HG03521 (cell line): ENCODE results near the gene HES5.
"Not testable (repeated sequence)": the region's sequence is repeated elsewhere in the genome, so short reads cannot be mapped to it uniquely, and the experiment has no call there.

Experiments
- ATAC-seq: cut with Tn5 transposase; IDR thresholded peaks from one replicate; pipeline ENCODE4 v1.9.1; 2021; ENCODE audit warnings: mild to moderate bottlenecking, moderate library complexity; ENCODE audit not compliant: unreplicated experiment

The HES5 gene

GRCh38 chr1:2529784-2530512 is at the start of gene HES5:
HES5 (minus strand) TSS chr1:2530263; CDS start chr1:2530164, 99 bp downstream.
- no peak for ATAC-seq

GRCh38 chr1:2578758-2579118 is 48.7 kb upstream of the HES5 start:
- no peak for ATAC-seq

- peak; percentile 40 for ATAC-seq
These were observed 47.6 kb upstream of the HES5 start for GRCh38 chr1:2577565-2578075.

GRCh38 chr1:2575801-2576663 is 46.0 kb upstream of the HES5 start:
- no peak for ATAC-seq

GRCh38 chr1:2574350-2574749 is 44.3 kb upstream of the HES5 start:
- no peak for ATAC-seq

GRCh38 chr1:2573250-2573920 is 43.3 kb upstream of the HES5 start:
- no peak for ATAC-seq

GRCh38 chr1:2571348-2571747 is 41.3 kb upstream of the HES5 start:
- ATAC-seq = no peak

- ATAC-seq = no peak
These were observed 40.3 kb upstream of the HES5 start for GRCh38 chr1:2570332-2570731.

GRCh38 chr1:2569703-2570102 is 39.6 kb upstream of the HES5 start:
- not testable (repeated sequence) for ATAC-seq

GRCh38 chr1:2569060-2569459 is 39.0 kb upstream of the HES5 start:
- ATAC-seq = no peak

- ATAC-seq = not testable (repeated sequence)
These were observed 38.2 kb upstream of the HES5 start for GRCh38 chr1:2568187-2568816.

GRCh38 chr1:2567083-2567679 is 37.1 kb upstream of the HES5 start:
- no peak for ATAC-seq

GRCh38 chr1:2566101-2567045 is 36.3 kb upstream of the HES5 start:
- ATAC-seq = no peak

- ATAC-seq = no peak
These were observed 34.8 kb upstream of the HES5 start for GRCh38 chr1:2564815-2565374.

- no peak for ATAC-seq
These were observed 34.1 kb upstream of the HES5 start for GRCh38 chr1:2564006-2564814.

- ATAC-seq = no peak
These were observed 33.1 kb upstream of the HES5 start for GRCh38 chr1:2563205-2563604.

- no peak for ATAC-seq
These were observed 32.1 kb upstream of the HES5 start for GRCh38 chr1:2561898-2562895.
